Measurements from ENCODE around the gene SLMAP. TPM values are rescaled to one million over a fixed set of nuclear protein-coding genes. Genes with fewer than 3 reads are reported as not detected.

Gene SLMAP
- total RNA-seq, 1 donor from 2014 or later = 116 TPM

DNA sequence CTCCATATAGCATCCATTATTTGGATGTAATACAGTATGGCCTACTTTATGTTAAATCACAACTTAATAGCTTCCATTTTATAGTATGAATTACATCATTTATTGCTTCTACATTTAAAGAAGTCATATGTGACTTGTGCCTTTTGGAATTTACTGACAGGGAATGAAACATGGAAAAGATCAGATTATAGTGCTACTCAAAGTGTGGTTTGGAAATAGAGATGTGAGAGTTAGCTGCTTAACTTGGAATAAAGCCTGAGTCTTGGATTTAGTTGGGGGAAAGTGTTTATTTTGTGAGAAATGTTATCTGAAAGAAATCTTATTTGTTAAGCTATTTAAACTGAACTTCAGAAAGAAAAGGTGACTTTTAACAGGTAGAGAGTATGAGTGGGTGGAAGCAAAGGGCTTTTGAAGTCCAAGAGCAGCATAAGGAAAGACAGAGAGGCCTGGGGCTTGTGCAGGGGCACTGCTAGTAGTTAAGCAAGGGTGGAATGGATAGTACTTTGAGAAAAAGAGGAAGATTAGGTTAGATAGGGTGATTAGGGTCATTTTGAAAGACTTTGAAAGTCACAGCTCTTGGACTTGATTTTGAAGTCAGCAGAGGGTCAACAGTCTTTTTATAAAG, 60.5 kb downstream of the SLMAP start:
- no peaks in the 10 kb centered on the region for H3K36me3 Mint-ChIP-seq (ENCODE audit: low read depth)
- TF ChIP-seq, protein P1, sequence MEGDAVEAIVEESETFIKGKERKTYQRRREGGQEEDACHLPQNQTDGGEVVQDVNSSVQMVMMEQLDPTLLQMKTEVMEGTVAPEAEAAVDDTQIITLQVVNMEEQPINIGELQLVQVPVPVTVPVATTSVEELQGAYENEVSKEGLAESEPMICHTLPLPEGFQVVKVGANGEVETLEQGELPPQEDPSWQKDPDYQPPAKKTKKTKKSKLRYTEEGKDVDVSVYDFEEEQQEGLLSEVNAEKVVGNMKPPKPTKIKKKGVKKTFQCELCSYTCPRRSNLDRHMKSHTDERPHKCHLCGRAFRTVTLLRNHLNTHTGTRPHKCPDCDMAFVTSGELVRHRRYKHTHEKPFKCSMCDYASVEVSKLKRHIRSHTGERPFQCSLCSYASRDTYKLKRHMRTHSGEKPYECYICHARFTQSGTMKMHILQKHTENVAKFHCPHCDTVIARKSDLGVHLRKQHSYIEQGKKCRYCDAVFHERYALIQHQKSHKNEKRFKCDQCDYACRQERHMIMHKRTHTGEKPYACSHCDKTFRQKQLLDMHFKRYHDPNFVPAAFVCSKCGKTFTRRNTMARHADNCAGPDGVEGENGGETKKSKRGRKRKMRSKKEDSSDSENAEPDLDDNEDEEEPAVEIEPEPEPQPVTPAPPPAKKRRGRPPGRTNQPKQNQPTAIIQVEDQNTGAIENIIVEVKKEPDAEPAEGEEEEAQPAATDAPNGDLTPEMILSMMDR (IDR thresholded peaks at IDR 0.05) = no peak
- H3K9me3 Mint-ChIP-seq (ENCODE audit: low read depth) = peaks cover 8% of the 10 kb centered on the region
- H3K27ac Mint-ChIP-seq (ENCODE audit: unreplicated experiment) = peak overlapping the region; percentile 49
- DNase-seq (ENCODE audit: low spot score) = no peak
- no peaks in the 10 kb centered on the region for H3K27me3 Mint-ChIP-seq (ENCODE audit: low read depth)
- no peak overlapping the region for H3K4me3 Mint-ChIP-seq (ENCODE audit: unreplicated experiment)
- H3K4me1 Mint-ChIP-seq (ENCODE audit: low read depth) = peaks cover 22% of the 10 kb centered on the region

DNA sequence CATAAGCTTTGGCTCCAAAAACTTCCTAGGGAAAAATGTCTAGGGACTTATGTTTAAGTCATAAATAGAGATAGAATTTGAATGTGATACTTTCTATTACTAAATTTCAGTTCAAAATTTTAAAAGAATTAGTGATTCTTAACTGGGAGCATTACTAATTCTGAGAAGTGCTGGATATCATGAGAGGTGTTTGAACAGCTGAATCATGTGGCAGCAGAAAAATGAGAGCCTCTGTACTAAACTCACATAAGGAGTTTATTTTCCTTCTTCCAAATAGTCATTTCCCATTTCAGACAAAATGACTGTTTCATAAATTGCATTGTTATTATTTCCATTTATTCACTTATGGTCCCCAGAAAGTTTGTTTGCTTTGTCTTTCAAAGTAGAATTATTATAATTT, 62.7 kb downstream of the SLMAP start:
- Mint-ChIP-seq H3K9me3 (ENCODE audit: low read depth) (no peaks in the 10 kb centered on the region), H3K4me3 (ENCODE audit: unreplicated experiment) (no peak overlapping the region)

DNA sequence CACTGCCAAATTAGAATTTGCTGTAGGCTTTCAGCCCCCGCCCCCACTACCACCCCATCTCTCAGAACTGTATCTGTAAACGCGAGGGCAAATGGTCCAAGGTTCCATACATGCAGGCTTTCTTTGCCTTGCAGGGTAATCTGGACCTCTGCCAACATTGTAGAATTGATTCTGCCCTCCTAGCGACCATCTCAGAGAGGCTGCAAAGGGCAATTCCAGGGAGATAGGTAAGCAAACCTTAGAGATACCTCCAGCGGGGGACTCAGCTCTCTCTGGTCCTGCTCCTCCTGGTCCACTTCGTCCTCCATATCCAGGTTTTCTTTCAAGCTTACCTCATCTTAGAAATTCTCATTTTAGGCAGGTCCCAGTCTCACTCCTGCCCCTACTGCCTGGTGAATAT, 64.4 kb downstream of the SLMAP start:
- no peaks in the 10 kb centered on the region for H3K27me3 Mint-ChIP-seq (ENCODE audit: low read depth)
- no peak for DNase-seq (ENCODE audit: low spot score)
- H3K36me3 Mint-ChIP-seq (ENCODE audit: low read depth) = no peaks in the 10 kb centered on the region
- peaks cover 39% of the 10 kb centered on the region for H3K4me1 Mint-ChIP-seq (ENCODE audit: low read depth)
- no peak overlapping the region for H3K27ac Mint-ChIP-seq (ENCODE audit: unreplicated experiment)
- TF ChIP-seq, protein P1 (IDR thresholded peaks at IDR 0.05) = no peak
- H3K4me3 Mint-ChIP-seq (ENCODE audit: unreplicated experiment) = no peak overlapping the region
- H3K9me3 Mint-ChIP-seq (ENCODE audit: low read depth) = no peaks in the 10 kb centered on the region

More for the DNA sequence above, 62.7 kb downstream of the SLMAP start:
- no peak overlapping the region for H3K27ac Mint-ChIP-seq (ENCODE audit: unreplicated experiment)
- no peak for DNase-seq (ENCODE audit: low spot score)
- H3K4me1 Mint-ChIP-seq (ENCODE audit: low read depth) = peaks cover 33% of the 10 kb centered on the region
- no peaks in the 10 kb centered on the region for H3K27me3 Mint-ChIP-seq (ENCODE audit: low read depth)
- TF ChIP-seq, protein P1 (IDR thresholded peaks at IDR 0.05) = no peak
- no peaks in the 10 kb centered on the region for H3K36me3 Mint-ChIP-seq (ENCODE audit: low read depth)

DNA sequence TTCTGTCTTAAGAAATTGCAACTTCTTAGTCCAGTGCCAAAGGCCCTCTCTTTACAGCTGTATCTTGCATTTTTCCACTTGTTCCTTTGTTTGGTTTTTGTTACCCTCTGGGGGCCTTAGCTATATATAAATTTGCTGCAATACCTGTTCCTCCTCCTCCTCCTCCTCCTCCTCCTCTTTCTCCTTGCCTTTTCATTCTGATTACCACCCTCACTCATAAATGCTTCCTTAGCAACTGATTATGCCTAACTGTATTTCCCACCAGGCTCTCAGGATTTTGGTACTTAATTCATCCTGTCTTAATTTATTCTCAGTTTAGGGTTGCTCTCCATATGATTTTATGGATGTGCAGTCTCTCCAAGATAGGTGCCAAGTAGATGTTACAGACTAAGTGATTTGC, 65.7 kb downstream of the SLMAP start:
- TF ChIP-seq, protein P1 (IDR thresholded peaks at IDR 0.05) = no peak
- no peak for DNase-seq (ENCODE audit: low spot score)
- Mint-ChIP-seq H3K27ac (ENCODE audit: unreplicated experiment) (peak overlapping the region; percentile 43), H3K4me3 (ENCODE audit: unreplicated experiment) (no peak overlapping the region), H3K9me3 (ENCODE audit: low read depth) (no peaks in the 10 kb centered on the region), H3K27me3 (ENCODE audit: low read depth) (no peaks in the 10 kb centered on the region), H3K36me3 (ENCODE audit: low read depth) (no peaks in the 10 kb centered on the region), H3K4me1 (ENCODE audit: low read depth) (peaks cover 46% of the 10 kb centered on the region)

DNA sequence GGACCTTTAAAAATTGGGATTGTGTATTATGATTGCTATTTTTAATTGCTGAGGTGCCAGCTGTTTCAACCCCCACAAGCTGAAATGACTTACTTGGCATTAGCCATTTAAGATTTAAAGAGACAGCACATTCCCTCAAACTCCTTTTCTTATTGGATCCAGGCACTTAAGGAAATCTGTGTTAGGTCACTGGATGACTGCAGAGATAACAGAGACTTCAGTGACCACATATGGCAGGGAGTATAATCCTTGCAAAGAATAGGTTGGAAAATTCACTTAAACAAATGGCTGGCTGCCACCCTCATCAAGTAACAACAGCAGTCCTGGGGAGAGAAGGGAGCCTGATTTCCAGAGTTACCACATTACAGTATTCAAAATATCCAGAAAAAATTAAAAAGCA, 66.6 kb downstream of the SLMAP start:
- Mint-ChIP-seq H3K9me3 (ENCODE audit: low read depth) (no peaks in the 10 kb centered on the region), H3K27me3 (ENCODE audit: low read depth) (no peaks in the 10 kb centered on the region)

More for the DNA sequence above, 66.6 kb downstream of the SLMAP start:
- Mint-ChIP-seq H3K27ac (ENCODE audit: unreplicated experiment) (no peak overlapping the region), H3K4me3 (ENCODE audit: unreplicated experiment) (no peak overlapping the region), H3K36me3 (ENCODE audit: low read depth) (no peaks in the 10 kb centered on the region), H3K4me1 (ENCODE audit: low read depth) (peaks cover 50% of the 10 kb centered on the region)
- TF ChIP-seq, protein P1 (IDR thresholded peaks at IDR 0.05) = no peak
- no peak for DNase-seq (ENCODE audit: low spot score)

All from chondrocyte (in vitro differentiated cells).